IMR-90 (cell line): ENCODE measurements around the gene TTC7B.

ENCODE experiments used
- BHLHE40 ChIP-seq: fragments of 150-350 bp; IDR thresholded peaks from 2 replicates; pipeline ENCODE4 v1.6.1; 2016; ENCODE audit warnings: mild to moderate bottlenecking, low read depth, low read length
- CHD1 ChIP-seq: IDR thresholded peaks from 2 replicates; pipeline ENCODE4 v1.6.1; 2012; ENCODE audit warnings: low read depth, low read length, improper control_type of control experiment
- CTCF ChIP-seq: conservative IDR thresholded peaks from 2 replicates; pipeline ENCODE4 v1.5.1; 2012; ENCODE audit warnings: mild to moderate bottlenecking, low read depth, low read length, improper control_type of control experiment
- ELK1 ChIP-seq: fragments of 150-350 bp; IDR thresholded peaks from 2 replicates; pipeline ENCODE4 v1.6.1; 2016; ENCODE audit warnings: low read depth, mild to moderate bottlenecking, low read length, moderate library complexity, borderline replicate concordance
- FOS ChIP-seq: fragments of 150-350 bp; IDR thresholded peaks from 2 replicates; pipeline ENCODE4 v1.6.1; 2016; ENCODE audit warnings: low read depth, low read length
- MXI1 ChIP-seq: IDR thresholded peaks from 2 replicates; pipeline ENCODE4 v1.6.1; 2012; ENCODE audit warnings: low read depth, mild to moderate bottlenecking, low read length, moderate library complexity, borderline replicate concordance
- POLR2A ChIP-seq: IDR thresholded peaks from 2 replicates; pipeline ENCODE4 v1.6.1; 2012; ENCODE audit warnings: mild to moderate bottlenecking, low read depth, low read length
- RAD21 ChIP-seq: IDR thresholded peaks from 2 replicates; pipeline ENCODE4 v1.6.1; 2012; ENCODE audit warnings: low read length, improper control_type of control experiment
- RCOR1 ChIP-seq: IDR thresholded peaks from 2 replicates; pipeline ENCODE4 v1.6.1; 2012; ENCODE audit warnings: mild to moderate bottlenecking, low read length, improper control_type of control experiment; ENCODE audit not compliant: insufficient replicate concordance
- RFX5 ChIP-seq: IDR thresholded peaks from 2 replicates; pipeline ENCODE4 v1.8.0; 2012; ENCODE audit warnings: low read depth, mild to moderate bottlenecking, low read length, moderate library complexity
- USF2 ChIP-seq: fragments of 150-350 bp; IDR thresholded peaks from 2 replicates; pipeline ENCODE4 v1.6.1; 2017; ENCODE audit warnings: mild to moderate bottlenecking, antibody characterized with exemption, low read length, low read depth

- TF ChIP-seq CTCF: no peak
- no peak for TF ChIP-seq ELK1
- no peak for TF ChIP-seq USF2
- no peak for TF ChIP-seq RFX5
- TF ChIP-seq POLR2A: no peak
- TF ChIP-seq BHLHE40: no peak
- no peak for TF ChIP-seq RAD21
- TF ChIP-seq RCOR1: no peak
- TF ChIP-seq MXI1: no peak
- TF ChIP-seq FOS: no peak
- no peak for TF ChIP-seq CHD1
These were observed 34.9 kb downstream of the TTC7B start for GRCh38 chr14:90781344-90781761.
